UCSD-AML1 (cell line): Measurements from ENCODE around the gene INIP.
"Not testable (repeated sequence)": the region's sequence is repeated elsewhere in the genome, so short reads cannot be mapped to it uniquely, and the experiment has no call there.

Source experiments
- DNase-seq: peaks from one replicate; lab custom pipeline; 2025; ENCODE audit not compliant: unreplicated experiment; lab: John Stamatoyannopoulos, UW

INIP gene

GRCh38 chr9:112743216-112743836 lies 25.4 kb upstream of the INIP start:
- no peak for DNase-seq

GRCh38 chr9:112734892-112735291 lies 17.0 kb upstream of the INIP start:
- DNase-seq: no peak

GRCh38 chr9:112731971-112732370 lies 14.1 kb upstream of the INIP start:
- DNase-seq: no peak

- DNase-seq: no peak
These were observed 10.5 kb upstream of the INIP start for GRCh38 chr9:112728401-112728800.

- DNase-seq: no peak
These were observed 8.5 kb upstream of the INIP start for GRCh38 chr9:112726428-112726827.

- no peak for DNase-seq
These were observed 8.0 kb upstream of the INIP start for GRCh38 chr9:112725961-112726360.

GRCh38 chr9:112722749-112723148 lies 4.8 kb upstream of the INIP start:
- DNase-seq: not testable (repeated sequence)

- no peak for DNase-seq
These were observed 2.3 kb upstream of the INIP start for GRCh38 chr9:112720113-112720780.

GRCh38 chr9:112719696-112720095 lies 1.8 kb upstream of the INIP start:
- no peak for DNase-seq

- no peak for DNase-seq
These were observed 1.3 kb upstream of the INIP start for GRCh38 chr9:112719241-112719691.

GRCh38 chr9:112712678-112713077 lies 5.2 kb downstream of the INIP start:
- no peak for DNase-seq

- DNase-seq: no peak
These were observed 6.7 kb downstream of the INIP start for GRCh38 chr9:112711050-112711689.

- no peak for DNase-seq
These were observed 12.0 kb downstream of the INIP start for GRCh38 chr9:112705768-112706427.

GRCh38 chr9:112703304-112703703 lies 14.6 kb downstream of the INIP start:
- DNase-seq: no peak

GRCh38 chr9:112700085-112700484 lies 17.8 kb downstream of the INIP start:
- no peak for DNase-seq

GRCh38 chr9:112699230-112699629 lies 18.7 kb downstream of the INIP start:
- DNase-seq: no peak

- DNase-seq: no peak
These were observed 21.5 kb downstream of the INIP start for GRCh38 chr9:112696461-112696860.

GRCh38 chr9:112694706-112695555 lies 23.0 kb downstream of the INIP start:
- DNase-seq: no peak

GRCh38 chr9:112689161-112689740 lies 28.7 kb downstream of the INIP start:
- DNase-seq: no peak

GRCh38 chr9:112680731-112681402 lies 37.0 kb downstream of the INIP start:
- DNase-seq: no peak
